HG02884 (cell line): ENCODE measurements around the gene TPGS2.
"Not testable (repeated sequence)": the region's sequence is repeated elsewhere in the genome, so short reads cannot be mapped to it uniquely, and the experiment has no call there.

Experiments
- ATAC-seq: cut with Tn5 transposase; IDR thresholded peaks from one replicate; pipeline ENCODE4 v1.9.1; 2021; ENCODE audit warnings: mild to moderate bottlenecking, moderate library complexity; ENCODE audit not compliant: unreplicated experiment

The TPGS2 gene, protein sequence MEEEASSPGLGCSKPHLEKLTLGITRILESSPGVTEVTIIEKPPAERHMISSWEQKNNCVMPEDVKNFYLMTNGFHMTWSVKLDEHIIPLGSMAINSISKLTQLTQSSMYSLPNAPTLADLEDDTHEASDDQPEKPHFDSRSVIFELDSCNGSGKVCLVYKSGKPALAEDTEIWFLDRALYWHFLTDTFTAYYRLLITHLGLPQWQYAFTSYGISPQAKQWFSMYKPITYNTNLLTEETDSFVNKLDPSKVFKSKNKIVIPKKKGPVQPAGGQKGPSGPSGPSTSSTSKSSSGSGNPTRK

DNA sequence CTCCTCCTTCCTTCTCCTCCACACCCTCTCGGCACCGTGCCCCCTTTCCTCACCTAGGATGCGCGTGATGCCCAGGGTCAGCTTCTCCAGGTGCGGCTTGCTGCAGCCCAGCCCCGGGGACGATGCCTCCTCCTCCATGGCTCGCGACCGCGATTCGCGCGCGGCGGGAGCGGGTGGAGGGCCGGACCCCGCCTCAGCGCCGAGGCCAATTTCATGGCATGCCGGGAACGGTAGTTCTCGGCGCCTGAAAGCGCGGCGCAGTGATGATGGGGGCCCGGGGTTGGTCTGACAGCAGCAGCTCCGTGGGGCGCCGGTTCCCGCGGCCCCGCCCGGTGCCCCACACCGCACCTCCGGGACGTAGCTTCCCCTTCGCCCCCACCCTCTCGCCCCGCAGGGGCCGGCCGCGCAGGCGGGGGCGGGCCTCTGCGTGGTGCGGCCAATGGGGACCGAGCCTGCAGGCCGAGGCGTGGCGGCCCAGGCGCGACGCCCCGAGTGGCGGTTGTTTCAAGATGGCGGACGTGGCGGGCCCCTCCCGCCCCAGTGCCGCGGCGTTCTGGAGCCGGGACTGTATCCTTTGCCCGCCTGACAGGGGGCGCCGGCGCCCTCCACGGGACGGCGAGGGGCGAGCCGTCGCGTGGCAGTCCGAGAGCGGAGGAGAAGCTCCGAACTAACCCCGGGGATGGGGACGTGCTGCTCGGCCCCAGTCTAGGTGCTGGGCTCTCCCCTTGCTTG is at the start of gene TPGS2, which contains the start of gene KIAA1328:
TPGS2 (minus strand) TSS at position 373 of the 732 bp plus-strand sequence; CDS start at position 138, 235 bp downstream.
KIAA1328 (plus strand) TSS at position 498 of the 732 bp plus-strand sequence; CDS start at position 510, 12 bp downstream.
- ATAC-seq: peak; percentile 90

DNA sequence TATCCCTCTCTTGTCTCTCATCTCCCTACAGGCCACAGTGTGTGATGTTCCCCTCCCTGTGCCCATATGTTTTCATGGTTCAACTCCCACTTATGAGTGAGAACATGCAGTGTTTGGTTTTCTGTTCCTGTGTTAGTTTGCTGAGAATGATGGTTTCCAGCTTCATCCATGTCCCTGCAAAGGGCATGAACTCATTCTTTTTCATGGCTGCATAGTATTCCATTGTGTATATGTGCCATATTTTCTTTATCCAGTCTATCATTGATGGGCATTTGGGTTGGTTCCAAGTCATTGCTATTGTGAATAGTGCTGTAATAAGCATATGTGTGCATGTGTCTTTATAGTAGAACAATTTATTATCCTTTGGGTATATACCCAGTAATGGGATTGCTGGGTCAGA is 45.0 kb upstream of the TPGS2 start:
- not testable (repeated sequence) for ATAC-seq

- no peak for ATAC-seq
Observed at GRCh38 chr18:36872329-36872728, 43.5 kb upstream of the TPGS2 start.

GRCh38 chr18:36871801-36872200 is 43.0 kb upstream of the TPGS2 start:
- no peak for ATAC-seq

GRCh38 chr18:36867056-36867455 is 38.3 kb upstream of the TPGS2 start:
- no peak for ATAC-seq

DNA sequence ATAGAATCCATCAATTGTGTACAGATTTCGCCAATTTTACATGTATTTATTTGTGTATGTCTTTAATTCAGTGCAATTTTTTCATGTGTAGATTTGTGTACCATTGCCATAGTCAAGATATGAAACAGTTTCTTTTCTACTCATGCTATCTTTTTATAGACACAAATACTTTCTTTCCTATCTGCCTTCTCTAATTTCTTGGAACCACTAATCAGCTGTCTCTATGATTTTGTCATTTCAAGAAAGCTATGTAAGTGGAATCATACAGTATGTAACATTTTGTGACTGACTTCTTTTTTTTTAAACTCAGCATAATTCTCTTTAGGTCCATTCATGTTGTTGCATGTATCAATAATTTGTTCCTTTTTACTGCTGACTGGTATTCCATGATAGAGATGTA is 33.4 kb upstream of the TPGS2 start:
- no peak for ATAC-seq

DNA sequence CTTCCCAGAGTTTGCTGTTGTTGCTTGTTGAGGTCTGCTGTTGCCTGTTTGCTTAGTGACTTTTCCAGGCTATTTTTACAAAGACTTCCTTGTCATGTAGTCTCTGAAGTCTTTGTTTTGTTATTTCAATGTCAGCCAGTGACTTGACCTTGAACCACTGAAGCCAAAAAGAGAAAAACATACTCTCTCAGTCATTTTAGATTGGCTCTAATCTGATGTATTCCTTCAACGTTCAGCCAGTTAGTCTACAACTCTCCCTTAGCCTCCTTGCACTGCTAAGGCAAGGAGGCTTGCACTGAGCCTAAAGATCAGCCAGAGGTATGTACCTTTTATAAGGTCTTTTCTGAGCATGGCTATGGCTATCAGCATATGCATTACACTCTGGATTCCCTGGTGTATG is 28.0 kb upstream of the TPGS2 start:
- ATAC-seq: no peak

DNA sequence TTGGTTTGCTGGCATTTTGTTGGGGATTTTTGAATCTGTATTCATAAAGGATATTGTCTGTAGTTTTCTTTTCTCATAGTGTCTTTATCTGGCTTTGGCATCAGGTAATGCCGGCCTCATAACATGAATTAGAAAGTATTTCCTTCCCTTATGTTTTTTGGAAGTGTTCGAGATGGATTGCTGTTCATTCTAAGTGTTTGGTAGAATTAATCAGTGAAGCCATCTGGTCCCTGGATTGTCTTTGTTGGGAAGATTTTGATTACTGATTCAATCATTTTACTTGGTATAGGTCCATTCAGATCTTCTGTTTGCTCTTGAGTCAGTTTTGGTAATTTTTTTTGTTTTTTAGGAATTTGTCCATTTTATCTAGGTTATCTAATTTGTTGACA is 22.4 kb upstream of the TPGS2 start:
- ATAC-seq: no peak

DNA sequence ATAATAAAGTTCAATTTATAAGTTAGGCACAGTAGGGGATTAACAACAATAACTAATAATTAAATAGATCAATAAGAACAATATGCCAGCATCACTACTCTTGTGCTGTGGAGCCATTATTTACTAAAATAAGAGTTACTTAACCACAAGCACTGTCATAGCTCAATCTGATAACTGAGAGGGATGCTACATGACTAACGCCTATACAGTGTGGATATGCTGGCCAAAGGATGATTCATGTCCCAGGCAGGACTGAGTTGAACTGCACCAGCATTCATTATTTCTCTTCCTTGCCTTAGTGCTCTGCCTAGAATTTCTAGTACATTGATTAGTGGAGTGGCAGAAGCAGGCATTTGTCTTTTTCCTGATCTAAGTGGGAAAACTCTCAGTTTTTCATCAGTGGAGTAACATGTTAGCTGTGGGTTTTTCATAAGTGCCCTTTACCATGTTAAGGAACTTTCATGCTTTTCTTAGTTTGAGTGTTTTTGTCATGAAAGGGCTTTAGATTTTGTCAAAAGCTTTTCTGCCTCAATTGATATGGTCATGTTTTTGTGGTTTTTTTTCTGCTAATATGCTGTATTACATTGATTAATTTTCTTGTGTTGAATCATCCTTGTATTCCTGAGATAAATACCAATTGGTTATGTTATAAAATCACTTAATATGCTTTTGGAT is 21.9 kb upstream of the TPGS2 start:
- ATAC-seq: no peak

GRCh38 chr18:36849288-36850006 is 20.6 kb upstream of the TPGS2 start:
- ATAC-seq: no peak

DNA sequence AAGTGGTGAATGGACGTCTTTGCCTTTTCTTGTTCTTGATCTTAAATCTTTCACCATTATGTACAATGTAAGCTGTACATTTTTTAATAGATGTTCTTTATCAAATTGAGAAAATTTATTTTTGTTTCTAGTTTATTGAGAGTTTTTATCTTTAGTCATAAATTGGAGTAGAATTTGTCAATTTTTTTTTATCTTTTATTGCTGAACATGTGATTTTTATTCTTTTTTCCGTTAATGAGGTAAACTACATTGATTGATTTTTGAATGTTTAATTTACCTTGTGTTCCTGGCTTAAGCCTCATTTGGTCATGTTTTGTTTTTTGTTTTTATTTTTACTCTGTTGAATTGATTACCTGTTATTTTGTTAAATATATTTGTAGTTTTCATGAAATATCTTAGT is 19.8 kb upstream of the TPGS2 start:
- ATAC-seq: no peak

- ATAC-seq: no peak
Observed at GRCh38 chr18:36843784-36844183, 15.0 kb upstream of the TPGS2 start.

DNA sequence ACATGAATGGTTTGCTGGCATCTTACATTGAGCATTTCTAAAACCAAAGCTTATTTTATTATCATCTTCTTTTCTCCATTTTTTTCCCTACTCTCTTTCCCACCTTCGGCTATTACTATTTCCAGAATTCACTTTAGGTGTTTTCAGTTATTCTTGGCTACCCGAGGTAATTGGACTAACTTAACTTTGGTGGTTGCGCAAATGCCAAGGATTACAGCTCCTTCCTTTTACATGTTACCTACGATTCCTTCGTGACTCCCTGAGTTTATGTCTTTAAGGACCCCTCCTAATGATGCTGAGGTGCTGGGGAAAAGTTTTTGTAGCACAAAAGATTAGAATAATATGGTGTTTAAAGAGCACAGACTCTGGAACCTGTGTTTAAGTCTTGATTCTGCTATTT is 14.4 kb upstream of the TPGS2 start:
- no peak for ATAC-seq

GRCh38 chr18:36839835-36840234 is 11.0 kb upstream of the TPGS2 start:
- ATAC-seq: no peak

DNA sequence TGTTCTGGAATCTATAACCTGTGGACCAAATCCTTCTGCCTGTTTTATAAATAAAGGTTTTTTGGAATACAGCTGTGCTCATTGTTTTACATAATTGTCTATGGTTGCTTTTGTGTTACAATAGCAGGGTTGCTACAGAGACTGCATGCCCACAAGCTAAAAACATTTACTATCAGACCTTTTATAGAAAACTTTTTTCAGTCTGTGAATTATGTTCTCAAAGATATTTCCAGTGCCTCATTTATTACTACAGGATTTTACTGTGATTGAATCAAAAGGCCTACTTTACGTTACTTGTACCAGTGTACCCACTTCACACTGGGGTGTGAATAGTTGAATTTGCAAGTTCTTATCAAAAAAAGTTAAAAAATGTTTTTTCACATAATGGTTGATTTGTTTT is 7.1 kb upstream of the TPGS2 start:
- no peak for ATAC-seq

GRCh38 chr18:36833120-36833519 is 4.3 kb upstream of the TPGS2 start:
- ATAC-seq: no peak

GRCh38 chr18:36831139-36831538 is 2.3 kb upstream of the TPGS2 start:
- no peak for ATAC-seq

DNA sequence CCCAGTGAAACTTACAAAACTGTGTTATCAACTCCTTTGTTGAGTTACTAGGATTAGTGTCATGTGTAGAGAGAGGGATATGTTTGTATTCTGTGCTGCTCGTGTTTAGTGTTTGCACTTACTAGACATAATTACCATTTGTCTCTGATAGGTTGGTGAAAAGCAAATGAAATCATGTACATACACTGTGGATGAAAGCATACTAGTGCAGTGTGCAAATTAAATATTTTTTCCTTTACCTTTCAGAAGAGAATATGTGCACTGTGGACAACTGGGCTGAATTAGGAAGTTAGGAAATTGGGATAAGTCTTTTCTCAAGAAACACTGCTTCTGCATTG is 1.3 kb upstream of the TPGS2 start:
- ATAC-seq: no peak

GRCh38 chr18:36829362-36830157 is 758 bp upstream of the TPGS2 start:
- no peak for ATAC-seq

DNA sequence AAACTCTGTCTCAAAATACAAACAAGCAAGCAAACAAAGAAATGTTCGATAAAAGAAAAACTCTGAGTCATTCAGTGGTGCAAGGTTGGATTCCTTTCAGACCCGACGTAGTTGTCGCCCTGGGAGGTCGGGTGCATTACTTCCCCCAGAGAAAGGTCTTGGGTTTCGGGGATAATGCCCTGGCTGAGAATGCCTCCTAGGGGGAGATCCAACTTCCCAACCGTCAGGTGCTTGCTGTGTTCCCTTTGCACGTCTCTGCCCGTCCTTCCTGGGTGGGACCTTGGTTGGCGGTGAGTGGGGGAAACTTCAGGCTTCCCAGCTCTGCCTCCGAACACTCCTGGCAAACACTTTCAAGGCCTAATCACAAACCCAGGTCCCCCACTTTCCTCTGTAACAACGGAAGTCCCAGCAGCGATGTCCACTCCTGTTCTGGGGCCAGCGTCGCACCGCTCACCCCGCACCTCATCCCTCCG is 609 bp downstream of the TPGS2 start:
- no peak for ATAC-seq
